IPS-15b (cell line): ENCODE data around the gene B3GALT5.

Experiments used
- H3K27me3 ChIP-seq: one replicate; pipeline ENCODE4 v1.6.1; 2013; ENCODE audit warnings: low read length; ENCODE audit not compliant: control insufficient read depth, insufficient read depth
- H3K36me3 ChIP-seq: one replicate; pipeline ENCODE4 v1.6.1; 2013; ENCODE audit warnings: low read length; ENCODE audit not compliant: control insufficient read depth, insufficient read depth
- H3K4me1 ChIP-seq: one replicate; pipeline ENCODE4 v1.6.1; 2013; ENCODE audit warnings: mild to moderate bottlenecking, low read length; ENCODE audit not compliant: control insufficient read depth, insufficient read depth
- H3K4me3 ChIP-seq: one replicate; pipeline ENCODE4 v1.5.1; 2013; ENCODE audit warnings: low read depth, low read length
- H3K9ac ChIP-seq: one replicate; pipeline ENCODE4 v1.6.1; 2013; ENCODE audit warnings: low read depth, mild to moderate bottlenecking, low read length
- H3K9me3 ChIP-seq: one replicate; pipeline ENCODE4 v1.6.1; 2013; ENCODE audit warnings: mild to moderate bottlenecking, low read length; ENCODE audit not compliant: control insufficient read depth, insufficient read depth

Gene B3GALT5

GRCh38 chr21:39650801-39651200 lies 38.1 kb downstream of the B3GALT5 start:
- Histone ChIP-seq H3K4me3 (no peak overlapping the region), H3K4me1 (no peaks in the 10 kb centered on the region), H3K36me3 (peaks cover 20% of the 10 kb centered on the region), H3K9ac (no peak overlapping the region), H3K9me3 (no peaks in the 10 kb centered on the region), H3K27me3 (no peaks in the 10 kb centered on the region)

- Histone ChIP-seq H3K4me3 (no peak overlapping the region), H3K4me1 (no peaks in the 10 kb centered on the region), H3K9ac (no peak overlapping the region), H3K36me3 (peaks cover 20% of the 10 kb centered on the region), H3K27me3 (no peaks in the 10 kb centered on the region), H3K9me3 (no peaks in the 10 kb centered on the region)
Observed at GRCh38 chr21:39651206-39651605, 38.5 kb downstream of the B3GALT5 start.

- Histone ChIP-seq H3K4me1 (no peaks in the 10 kb centered on the region), H3K4me3 (no peak overlapping the region), H3K9ac (no peak overlapping the region), H3K36me3 (peaks cover 13% of the 10 kb centered on the region), H3K9me3 (no peaks in the 10 kb centered on the region), H3K27me3 (no peaks in the 10 kb centered on the region)
Observed at GRCh38 chr21:39654951-39655350, 42.2 kb downstream of the B3GALT5 start.

DNA sequence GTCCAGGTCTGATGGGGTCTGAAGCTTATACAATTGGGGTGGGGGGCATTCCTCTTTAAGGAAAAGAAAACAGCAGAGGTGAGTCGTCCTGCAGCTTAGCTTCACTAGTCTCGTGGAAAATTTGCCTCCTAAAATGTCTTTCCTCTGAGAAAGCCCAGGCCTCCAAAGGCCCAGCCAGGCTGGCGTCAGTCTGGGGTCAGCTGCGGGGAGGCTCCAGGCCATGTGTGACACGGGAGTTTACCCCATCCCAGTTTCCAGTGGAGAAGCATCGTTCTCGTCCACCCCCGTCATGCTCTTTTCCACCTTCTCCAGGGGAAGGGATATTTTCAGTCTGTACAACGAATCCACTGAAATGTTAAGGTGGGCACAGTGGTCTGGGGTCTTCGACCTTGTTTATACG lies 42.8 kb downstream of the B3GALT5 start:
- Histone ChIP-seq H3K9ac (no peak overlapping the region), H3K4me3 (no peak overlapping the region), H3K36me3 (peaks cover 13% of the 10 kb centered on the region), H3K27me3 (no peaks in the 10 kb centered on the region), H3K4me1 (no peaks in the 10 kb centered on the region), H3K9me3 (no peaks in the 10 kb centered on the region)

GRCh38 chr21:39656209-39656608 lies 43.5 kb downstream of the B3GALT5 start:
- H3K9me3 ChIP-seq: no peaks in the 10 kb centered on the region
- H3K4me3 ChIP-seq: no peak overlapping the region
- H3K36me3 ChIP-seq: peaks cover 13% of the 10 kb centered on the region
- no peak overlapping the region for H3K9ac ChIP-seq
- H3K27me3 ChIP-seq: no peaks in the 10 kb centered on the region
- H3K4me1 ChIP-seq: no peaks in the 10 kb centered on the region

DNA sequence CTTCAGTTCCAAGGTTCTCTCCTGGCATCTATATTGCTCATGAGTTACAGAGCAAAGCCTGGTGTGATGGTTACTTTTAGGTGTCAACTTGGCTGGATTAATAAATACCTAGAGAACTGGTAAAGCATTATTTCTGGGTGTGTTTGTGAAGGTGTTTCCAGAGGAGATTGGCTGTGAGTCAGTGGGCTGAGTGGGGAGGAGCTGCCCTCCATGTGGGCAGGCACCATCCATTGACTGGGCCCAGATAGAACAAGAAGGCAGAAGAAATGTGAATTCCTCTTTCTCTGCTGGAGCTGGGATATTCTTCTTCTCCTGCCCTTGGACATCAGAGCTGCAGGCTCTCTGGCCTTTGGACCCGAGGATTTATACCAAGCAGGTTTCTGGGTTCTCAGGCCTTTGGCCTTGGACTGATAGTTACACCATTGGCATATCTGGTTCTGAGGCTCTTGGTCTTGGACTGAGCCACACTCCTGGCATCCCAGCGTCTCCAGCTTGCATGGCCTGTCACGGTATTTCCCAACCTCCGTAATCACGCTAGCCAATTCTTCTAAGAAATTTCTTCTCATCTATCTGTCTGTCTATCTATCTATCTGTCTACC lies 44.5 kb downstream of the B3GALT5 start:
- no peak overlapping the region for H3K9ac ChIP-seq
- no peaks in the 10 kb centered on the region for H3K4me1 ChIP-seq
- no peaks in the 10 kb centered on the region for H3K27me3 ChIP-seq
- no peaks in the 10 kb centered on the region for H3K9me3 ChIP-seq
- H3K36me3 ChIP-seq: peaks cover 11% of the 10 kb centered on the region
- H3K4me3 ChIP-seq: no peak overlapping the region

- Histone ChIP-seq H3K9ac (no peak overlapping the region), H3K4me3 (no peak overlapping the region), H3K4me1 (no peaks in the 10 kb centered on the region), H3K9me3 (no peaks in the 10 kb centered on the region), H3K36me3 (peaks cover 10% of the 10 kb centered on the region), H3K27me3 (no peaks in the 10 kb centered on the region)
Observed at GRCh38 chr21:39658066-39658465, 45.3 kb downstream of the B3GALT5 start.

GRCh38 chr21:39659070-39659815 lies 46.5 kb downstream of the B3GALT5 start:
- Histone ChIP-seq H3K4me1 (no peaks in the 10 kb centered on the region), H3K4me3 (no peak overlapping the region), H3K9ac (no peak overlapping the region), H3K9me3 (no peaks in the 10 kb centered on the region), H3K36me3 (peaks cover 17% of the 10 kb centered on the region), H3K27me3 (no peaks in the 10 kb centered on the region)

- Histone ChIP-seq H3K4me1 (no peaks in the 10 kb centered on the region), H3K9ac (no peak overlapping the region), H3K36me3 (peaks cover 23% of the 10 kb centered on the region), H3K9me3 (no peaks in the 10 kb centered on the region), H3K4me3 (no peak overlapping the region), H3K27me3 (no peaks in the 10 kb centered on the region)
Observed at GRCh38 chr21:39660191-39660980, 47.6 kb downstream of the B3GALT5 start.

DNA sequence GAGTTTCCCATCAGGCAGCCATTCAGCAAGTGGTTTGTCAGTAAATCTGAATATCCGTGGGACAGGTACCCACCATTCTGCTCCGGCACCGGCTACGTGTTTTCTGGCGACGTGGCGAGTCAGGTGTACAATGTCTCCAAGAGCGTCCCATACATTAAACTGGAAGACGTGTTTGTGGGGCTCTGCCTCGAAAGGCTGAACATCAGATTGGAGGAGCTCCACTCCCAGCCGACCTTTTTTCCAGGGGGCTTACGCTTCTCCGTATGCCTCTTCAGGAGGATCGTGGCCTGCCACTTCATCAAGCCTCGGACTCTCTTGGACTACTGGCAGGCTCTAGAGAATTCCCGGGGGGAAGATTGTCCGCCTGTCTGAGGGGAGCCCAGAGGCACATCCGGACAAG lies 48.4 kb downstream of the B3GALT5 start:
- Histone ChIP-seq H3K27me3 (no peaks in the 10 kb centered on the region), H3K4me1 (no peaks in the 10 kb centered on the region), H3K9ac (no peak overlapping the region), H3K36me3 (peaks cover 26% of the 10 kb centered on the region), H3K9me3 (no peaks in the 10 kb centered on the region), H3K4me3 (no peak overlapping the region)

DNA sequence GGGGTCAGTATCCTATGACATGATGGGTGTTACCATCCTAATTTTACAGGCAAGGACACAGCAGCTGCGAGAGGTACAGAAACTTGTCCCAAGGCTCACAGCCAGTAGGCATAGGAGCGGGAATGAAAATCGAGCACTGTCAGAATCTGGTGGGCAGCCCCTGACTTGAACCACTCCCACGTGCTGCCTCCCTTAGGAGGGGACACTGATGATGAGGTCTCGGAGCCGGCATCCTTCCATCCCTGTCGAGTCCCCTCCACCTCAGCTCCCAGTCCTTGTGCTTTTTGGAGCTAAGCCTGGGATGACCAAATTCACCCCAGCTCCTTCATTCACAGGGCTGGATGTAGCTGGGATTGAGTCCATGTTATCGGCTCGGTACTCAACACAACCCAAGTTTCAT lies 49.0 kb downstream of the B3GALT5 start:
- Histone ChIP-seq H3K4me1 (no peaks in the 10 kb centered on the region), H3K4me3 (no peak overlapping the region), H3K36me3 (peaks cover 26% of the 10 kb centered on the region), H3K9me3 (no peaks in the 10 kb centered on the region), H3K9ac (no peak overlapping the region), H3K27me3 (no peaks in the 10 kb centered on the region)
